A549 (cell line): ENCODE measurements around the gene HABP2. TPM values are rescaled to one million over a fixed set of nuclear protein-coding genes. Genes with fewer than 3 reads are reported as not detected.

Source experiments
- ATAC-seq, 2 experiments: fragments of 200-7000 bp in 1 of 2; fragments of >200 bp in 1 of 2; cut with Nextera tagmentation in 1 of 2; cut with Tn5 transposase in 1 of 2; 3 replicates each; pipeline versions ENCODE4 v1.8.0 to v1.9.1; 2018 to 2020; ENCODE audit warnings: mild to moderate bottlenecking in 1 of 2, moderate library complexity in 1 of 2
- CTCF ChIA-PET: fragments of 300-600 bp; sonication (Branson Sonifier 250); formaldehyde crosslinking; extraction: SDS; loops from one replicate; lab custom pipeline; 2021; ENCODE audit warnings: antibody characterized with exemption, inconsistent platforms; lab: Yijun Ruan, JAX
- POLR2A ChIA-PET: fragments of 350-600 bp; formaldehyde crosslinking; extraction: SDS; loops from one replicate; lab custom pipeline; 2021; ENCODE audit warnings: antibody characterized with exemption, inconsistent platforms; lab: Yijun Ruan, JAX
- DNase-seq, 2 experiments: peaks; one replicate each; pipeline versions ENCODE4 v3.0.0 to v3.0.0-alpha.2; 2011 to 2016; ENCODE audit warnings: low read depth in 1 of 2, low spot score in 1 of 2
- FAIRE-seq: peaks from 2 replicates; lab custom pipeline; 2011; peaks lifted over from hg19 to GRCh38; lab: Jason Lieb, UNC
- H3K27ac ChIP-seq, 2 experiments: fragments of >200 bp; sonication (Bioruptor Twin); formaldehyde crosslinking; 3 replicates each; pipeline ENCODE4 v1.5.1; 2016 to 2017
- H3K4me1 ChIP-seq: fragments of >200 bp; sonication (Bioruptor Twin); formaldehyde crosslinking; 3 replicates; pipeline ENCODE4 v1.6.1; 2016
- H3K4me2 ChIP-seq: fragments of >200 bp; sonication (Bioruptor Twin); formaldehyde crosslinking; 3 replicates; pipeline ENCODE4 v1.6.1; 2016
- H3K4me3 ChIP-seq: fragments of >200 bp; sonication (Bioruptor Twin); formaldehyde crosslinking; 3 replicates; pipeline ENCODE4 v1.5.1; 2016
- H3K9me3 ChIP-seq: fragments of >200 bp; sonication (Bioruptor Twin); formaldehyde crosslinking; 3 replicates; pipeline ENCODE4 v1.6.1; 2016
- CEBPB ChIP-seq, 2 experiments: fragments of >200 bp in 1 of 2; sonication (Bioruptor Twin) in 1 of 2; formaldehyde crosslinking in 1 of 2; IDR thresholded peaks; 2 replicates each; pipeline ENCODE4 v1.6.1; 2012 to 2016
- EHF ChIP-seq: fragments of 250-450 bp; sonication (Bioruptor Pico); IDR thresholded peaks from 2 replicates; pipeline ENCODE4 v1.5.0; 2020; ENCODE audit warnings: mild to moderate bottlenecking
- ELK1 ChIP-seq: fragments of 150-350 bp; IDR thresholded peaks from 2 replicates; pipeline ENCODE4 v1.6.1; 2014; ENCODE audit warnings: low read depth, mild to moderate bottlenecking, low read length
- EP300 ChIP-seq, 2 experiments: fragments of >200 bp; sonication (Bioruptor Twin); formaldehyde crosslinking; IDR thresholded peaks; 2 replicates in 1 of 2; 3 replicates in 1 of 2; pipeline ENCODE4 v1.6.1; 2016 to 2017
- GATA3 ChIP-seq: IDR thresholded peaks from 2 replicates; pipeline ENCODE4 v1.6.1; 2012; ENCODE audit warnings: borderline replicate concordance
- HDAC2 ChIP-seq: fragments of 200-600 bp; sonication (generic); IDR thresholded peaks from 2 replicates; pipeline ENCODE4 v1.6.1; 2016
- HEYL ChIP-seq: fragments of 250-450 bp; sonication (Bioruptor Pico); IDR thresholded peaks from 2 replicates; pipeline ENCODE4 v1.8.0; 2021; ENCODE audit warnings: mild to moderate bottlenecking, moderate library complexity
- HMGXB4 ChIP-seq: fragments of 250-450 bp; sonication (Bioruptor Pico); IDR thresholded peaks from 2 replicates; pipeline ENCODE4 v1.5.0; 2021; ENCODE audit warnings: mild to moderate bottlenecking, moderate library complexity, borderline replicate concordance
- HOXA7 ChIP-seq: fragments of 250-450 bp; sonication (Bioruptor Pico); IDR thresholded peaks from 2 replicates; pipeline ENCODE4 v1.5.0; 2020; ENCODE audit warnings: mild to moderate bottlenecking, moderate library complexity
- HOXB13 ChIP-seq: fragments of 250-450 bp; sonication (Bioruptor Pico); IDR thresholded peaks from 2 replicates; pipeline ENCODE4 v1.5.0; 2020; ENCODE audit warnings: low read depth, mild to moderate bottlenecking, moderate library complexity
- JUNB ChIP-seq: fragments of >200 bp; sonication (Bioruptor Twin); formaldehyde crosslinking; IDR thresholded peaks from 2 replicates; pipeline ENCODE4 v1.6.1; 2016
- KDM5A ChIP-seq: fragments of 200-600 bp; sonication (generic); IDR thresholded peaks from 2 replicates; pipeline ENCODE4 v1.6.1; 2016; ENCODE audit warnings: antibody characterized with exemption, mild to moderate bottlenecking
- MYC ChIP-seq: IDR thresholded peaks from 2 replicates; pipeline ENCODE4 v1.6.1; 2012; ENCODE audit warnings: mild to moderate bottlenecking, inconsistent platforms, low read length, improper control_type of control experiment, borderline replicate concordance
- NPAS2 ChIP-seq: fragments of 250-450 bp; sonication (Bioruptor Pico); IDR thresholded peaks from 2 replicates; pipeline ENCODE4 v1.8.0; 2022; ENCODE audit warnings: mild to moderate bottlenecking, moderate library complexity, borderline replicate concordance
- NR3C1 ChIP-seq: fragments of >200 bp; sonication (Bioruptor Twin); formaldehyde crosslinking; IDR thresholded peaks from 3 replicates; pipeline ENCODE4 v1.6.1; 2017
- PBX3 ChIP-seq: IDR thresholded peaks from 2 replicates; pipeline ENCODE4 v1.6.1; 2012
- PHF8 ChIP-seq: fragments of 200-600 bp; sonication (generic); IDR thresholded peaks from 2 replicates; pipeline ENCODE4 v1.6.1; 2016; ENCODE audit warnings: low read depth, mild to moderate bottlenecking, antibody characterized with exemption, moderate library complexity, borderline replicate concordance
- POLR2A ChIP-seq: IDR thresholded peaks from 2 replicates; pipeline ENCODE4 v1.6.1; 2012; ENCODE audit warnings: mild to moderate bottlenecking, low read length
- POLR2AphosphoS2 ChIP-seq: conservative IDR thresholded peaks from 2 replicates; pipeline ENCODE4 v1.6.1; 2012; ENCODE audit warnings: low read length, improper control_type of control experiment, inconsistent platforms
- RARB ChIP-seq: fragments of 250-450 bp; sonication (Bioruptor Pico); IDR thresholded peaks from 2 replicates; pipeline ENCODE4 v1.8.0; 2021; ENCODE audit warnings: mild to moderate bottlenecking, moderate library complexity
- RCOR1 ChIP-seq: fragments of 150-350 bp; IDR thresholded peaks from 2 replicates; pipeline ENCODE4 v1.6.1; 2014; ENCODE audit warnings: antibody characterized with exemption, low read length, low read depth
- REST ChIP-seq: fragments of 200-600 bp; sonication (generic); IDR thresholded peaks from 2 replicates; pipeline ENCODE4 v1.6.1; 2016; ENCODE audit warnings: antibody characterized with exemption, mild to moderate bottlenecking, moderate library complexity
- RFX5 ChIP-seq: fragments of 450-650 bp; IDR thresholded peaks from 2 replicates; pipeline ENCODE4 v1.7.1; 2014; ENCODE audit warnings: antibody characterized with exemption, mild to moderate bottlenecking, moderate library complexity
- RNF2 ChIP-seq: fragments of 200-600 bp; sonication (generic); IDR thresholded peaks from 2 replicates; pipeline ENCODE4 v1.6.1; 2016; ENCODE audit warnings: low read depth, mild to moderate bottlenecking, antibody characterized with exemption, moderate library complexity, borderline replicate concordance
- SMC3 ChIP-seq: fragments of >200 bp; sonication (Bioruptor Twin); formaldehyde crosslinking; IDR thresholded peaks from 3 replicates; pipeline ENCODE4 v1.6.1; 2018; ENCODE audit warnings: inconsistent platforms
- TFCP2L1 ChIP-seq: fragments of 250-450 bp; sonication (Bioruptor Pico); IDR thresholded peaks from 2 replicates; pipeline ENCODE4 v1.5.0; 2021; ENCODE audit warnings: mild to moderate bottlenecking
- ZC3H11A ChIP-seq: fragments of 450-650 bp; IDR thresholded peaks from 2 replicates; pipeline ENCODE4 v1.6.1; 2014; ENCODE audit warnings: antibody characterized with exemption, mild to moderate bottlenecking
- ZFP36 ChIP-seq: fragments of 450-650 bp; IDR thresholded peaks from 2 replicates; pipeline ENCODE4 v1.6.1; 2014; ENCODE audit warnings: borderline replicate concordance; ENCODE audit not compliant: partially characterized antibody
- ZNF302 ChIP-seq: fragments of 250-450 bp; sonication (Bioruptor Pico); IDR thresholded peaks from 2 replicates; pipeline ENCODE4 v1.9.0; 2021; ENCODE audit warnings: inconsistent platforms, mild to moderate bottlenecking, moderate library complexity
- WGBS: methylation state at CpG from one replicate; pipeline ENCODE4 v1.1.6; 2017; ENCODE audit errors: missing lambda C conversion rate; 5-methylcytosine and 5-hydroxymethylcytosine counted together
- polyA plus RNA-seq, 4 experiments: library from polyadenylated mRNA; depleted of rRNA in 3 of 4; stranded (reverse); fragments of >200 nt; fragmentation: RNase III in 1 of 4; extraction: RNeasy Plus Mini Kit Qiagen cat#74134 plus additional on column Dnase treatment in 1 of 4; gene quantifications; 2 replicates in 3 of 4; 3 replicates in 1 of 4; pipeline ENCODE4 v1.2.3, GENCODE V29; 2011 to 2017

The HABP2 gene
- polyA plus RNA-seq, 2 of the 4 experiments (the other 2 are of a cell fraction) = 0.17 to 0.97 TPM

- ATAC-seq (no peak), FAIRE-seq (no peak), DNase-seq (no peak)
- ChIA-PET POLR2A (no interaction called here), CTCF (no interaction called here)
- TF ChIP-seq ZC3H11A (no peak), RFX5 (no peak), CEBPB (IDR thresholded peaks at IDR 0.05) (no peak), REST (no peak), TFCP2L1 (CRISPR knock-in tag) (no peak), HEYL (no peak), HOXB13 (CRISPR knock-in tag) (no peak), SMC3 (no peak), HDAC2 (no peak), RCOR1 (no peak), POLR2A (no peak), ZFP36 (no peak), HOXA7 (CRISPR knock-in tag) (no peak), JUNB (no peak), NR3C1 (no peak), ZNF302 (CRISPR knock-in tag) (no peak)
- Histone ChIP-seq H3K27ac (no peak overlapping the region), H3K4me3 (no peak overlapping the region), H3K4me1 (no peaks in the 10 kb centered on the region), H3K9me3 (no peaks in the 10 kb centered on the region), H3K4me2 (no peak overlapping the region)
- WGBS = 70% methylated on average over 1 of the region's 1 CpG
These were observed 66.5 kb downstream of the HABP2 start for GRCh38 chr10:113619401-113619800.

GRCh38 chr10:113620511-113620910 is 67.7 kb downstream of the HABP2 start:
- ChIA-PET CTCF (no interaction called here), POLR2A (no interaction called here)
- Histone ChIP-seq H3K4me3 (no peak overlapping the region), H3K4me1 (no peaks in the 10 kb centered on the region), H3K9me3 (no peaks in the 10 kb centered on the region), H3K4me2 (no peak overlapping the region), H3K27ac (no peak overlapping the region)
- ATAC-seq = no peak
- DNase-seq = no peak
- no peak for FAIRE-seq
- no peak for TF ChIP-seq KDM5A
- no peak for TF ChIP-seq PHF8
- TF ChIP-seq RNF2 = no peak
- no peak for TF ChIP-seq NPAS2
- no peak for TF ChIP-seq HOXB13 (CRISPR knock-in tag)
- TF ChIP-seq EHF (CRISPR knock-in tag) = no peak
- TF ChIP-seq POLR2A = no peak
- no peak for TF ChIP-seq RARB
- no peak for TF ChIP-seq MYC
- no peak for TF ChIP-seq TFCP2L1 (CRISPR knock-in tag)
- TF ChIP-seq GATA3 = no peak
- no peak for TF ChIP-seq ELK1
- no peak for TF ChIP-seq EP300 (IDR thresholded peaks at IDR 0.05)
- no peak for TF ChIP-seq HMGXB4 (CRISPR knock-in tag)
- TF ChIP-seq POLR2AphosphoS2 = no peak
- no peak for TF ChIP-seq HEYL
- no peak for TF ChIP-seq PBX3
- WGBS = 74% methylated on average over 8 of the region's 8 CpGs
